ENCODE results near the gene PKIG. TPM values are rescaled to one million over a fixed set of nuclear protein-coding genes. Genes with fewer than 3 reads are reported as not detected.

Gene PKIG
- total RNA-seq, 1 experiment from 2014 or later, result 27.0 TPM

DNA sequence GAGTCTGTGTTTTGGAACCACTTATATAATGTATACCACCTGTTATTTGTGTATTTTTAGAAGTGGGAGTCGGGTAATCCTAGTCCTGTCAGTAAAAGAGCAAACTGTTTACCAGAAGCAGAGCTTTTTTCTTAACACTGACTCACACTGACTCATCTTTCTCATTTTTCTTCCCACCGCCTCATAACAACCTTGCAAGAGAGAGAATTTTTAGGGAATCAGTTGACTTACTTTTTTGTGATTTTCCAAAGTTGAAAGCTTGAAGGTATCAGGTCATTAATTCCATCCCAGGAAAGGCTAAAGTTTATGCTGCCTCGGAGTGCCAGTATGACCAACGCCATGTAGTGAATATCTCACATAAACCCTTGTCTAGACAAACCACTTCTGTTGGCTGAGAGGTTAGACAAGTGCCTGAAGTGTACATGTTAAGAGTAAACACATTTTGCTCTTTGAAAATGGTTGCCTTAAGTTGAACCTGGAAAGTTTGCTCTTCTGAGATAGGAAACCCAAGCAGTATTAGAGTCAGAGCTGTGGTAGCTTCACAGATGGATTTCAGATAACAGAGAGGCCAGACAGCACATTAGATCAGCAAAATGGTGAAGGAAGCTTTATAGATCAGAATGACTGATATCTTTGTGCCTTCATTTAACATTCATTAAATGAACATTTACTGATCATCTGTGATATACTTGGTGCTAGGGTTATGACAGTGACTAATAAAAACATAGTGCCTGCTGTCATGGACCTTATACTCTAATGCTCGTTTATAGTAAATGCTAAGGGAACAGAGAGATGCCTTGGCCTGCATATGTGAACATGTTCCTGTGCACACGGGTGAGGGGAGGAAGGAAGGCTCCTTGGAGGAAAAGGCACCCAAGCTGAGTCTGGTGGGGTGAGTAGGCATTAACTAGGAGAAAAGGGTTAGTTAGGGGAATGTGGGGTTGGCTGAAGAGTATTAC lies 29.1 kb upstream of the PKIG start:
- peaks cover 0 to 3% of the 10 kb centered on the region in 2 experiments; a peak in 1 of 4 replicates for H3K4me1 Mint-ChIP-seq
- Histone ChIP-seq H3K9ac (ENCODE audit: extremely low read depth, insufficient read length, low read length) (no peak overlapping the region), H4K20me1 (ENCODE audit: control insufficient read depth, insufficient read depth, insufficient read length) (no peaks in the 10 kb centered on the region), H2BK20ac (ENCODE audit: low read depth, low read length, poor library complexity, severe bottlenecking) (no peak overlapping the region), H2BK120ac (ENCODE audit: low read depth, low read length, poor library complexity, severe bottlenecking) (no peak overlapping the region), H3K23ac (ENCODE audit: insufficient read length, low read depth, low read length) (no peak overlapping the region), H2AFZ (ENCODE audit: low read length) (no peak overlapping the region), H3K4me1 (ENCODE audit: insufficient read depth, low read length) (no peaks in the 10 kb centered on the region), H3K18ac (ENCODE audit: insufficient read length, low read depth, low read length) (no peak overlapping the region), H3K56ac (ENCODE audit: insufficient read length, low read depth, low read length) (no peak overlapping the region), H4K8ac (replicated peaks; ENCODE audit: insufficient read length, low read depth, low read length) (no peak overlapping the region), H2BK12ac (ENCODE audit: insufficient read length, low read depth, low read length) (no peak overlapping the region), H2BK15ac (ENCODE audit: low read depth, low read length) (no peak overlapping the region), H4K5ac (ENCODE audit: insufficient read length, low read depth, low read length) (no peak overlapping the region), H3K4ac (ENCODE audit: low read depth, low read length) (no peak overlapping the region), H3K79me1 (ENCODE audit: insufficient read depth, low read depth, low read length, poor library complexity, severe bottlenecking) (no peaks in the 10 kb centered on the region), H3K14ac (ENCODE audit: insufficient read depth, low read length) (no peak overlapping the region), H2AK5ac (ENCODE audit: insufficient read length, low read length) (no peak overlapping the region), H2BK5ac (ENCODE audit: insufficient read length, low read length) (no peak overlapping the region), H3K4me2 (ENCODE audit: insufficient read depth, insufficient read length, low read length) (no peak overlapping the region), H3K27me3 (ENCODE audit: insufficient read depth, low read length) (no peaks in the 10 kb centered on the region), H3K23me2 (ENCODE audit: insufficient read length, low read depth, low read length, poor library complexity, severe bottlenecking) (no peaks in the 10 kb centered on the region), H4K91ac (ENCODE audit: insufficient read length, low read depth, low read length) (no peak overlapping the region), H3K27ac (ENCODE audit: insufficient read length, low read depth, low read length) (no peak overlapping the region), H3T11ph (ENCODE audit: low read length) (no peak overlapping the region), H3K79me2 (ENCODE audit: insufficient read depth, low read length) (0 out of 2 replicates have a peak, but pooled peaks cover 3% of the 10 kb centered on the region), H3K9me3 (ENCODE audit: control insufficient read depth, low read depth, low read length) (no peaks in the 10 kb centered on the region)
- WGBS (ENCODE audit: extremely low coverage, insufficient read length, low lambda C conversion rate), result no CpG with 5 or more reads among the region's 6 CpGs
- DNase-seq, result no peak
- H3K4me3 Mint-ChIP-seq, result no peak overlapping the region
- H3K9me3 Mint-ChIP-seq, result no peaks in the 10 kb centered on the region
- H3K27me3 Mint-ChIP-seq (ENCODE audit: low read depth), result no peaks in the 10 kb centered on the region; the same call in 1 of the 2 replicates
- TF ChIP-seq, protein P1, sequence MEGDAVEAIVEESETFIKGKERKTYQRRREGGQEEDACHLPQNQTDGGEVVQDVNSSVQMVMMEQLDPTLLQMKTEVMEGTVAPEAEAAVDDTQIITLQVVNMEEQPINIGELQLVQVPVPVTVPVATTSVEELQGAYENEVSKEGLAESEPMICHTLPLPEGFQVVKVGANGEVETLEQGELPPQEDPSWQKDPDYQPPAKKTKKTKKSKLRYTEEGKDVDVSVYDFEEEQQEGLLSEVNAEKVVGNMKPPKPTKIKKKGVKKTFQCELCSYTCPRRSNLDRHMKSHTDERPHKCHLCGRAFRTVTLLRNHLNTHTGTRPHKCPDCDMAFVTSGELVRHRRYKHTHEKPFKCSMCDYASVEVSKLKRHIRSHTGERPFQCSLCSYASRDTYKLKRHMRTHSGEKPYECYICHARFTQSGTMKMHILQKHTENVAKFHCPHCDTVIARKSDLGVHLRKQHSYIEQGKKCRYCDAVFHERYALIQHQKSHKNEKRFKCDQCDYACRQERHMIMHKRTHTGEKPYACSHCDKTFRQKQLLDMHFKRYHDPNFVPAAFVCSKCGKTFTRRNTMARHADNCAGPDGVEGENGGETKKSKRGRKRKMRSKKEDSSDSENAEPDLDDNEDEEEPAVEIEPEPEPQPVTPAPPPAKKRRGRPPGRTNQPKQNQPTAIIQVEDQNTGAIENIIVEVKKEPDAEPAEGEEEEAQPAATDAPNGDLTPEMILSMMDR (conservative IDR thresholded peaks at IDR 0.05), result no peak
- H3K36me3 Mint-ChIP-seq (ENCODE audit: insufficient read depth in 1 of 3, low read depth in 3 of 3), result no peaks in the 10 kb centered on the region
- peak overlapping the region in 1 of 3 experiments; percentile 21; a peak in 2 of 7 replicates for H3K27ac Mint-ChIP-seq
